Measurements from ENCODE around the gene NECTIN2. TPM values are rescaled to one million over a fixed set of nuclear protein-coding genes. Genes with fewer than 3 reads are reported as not detected.

NECTIN2 gene
- total RNA-seq, 1 donor from 2014 or later: 0.44 TPM

DNA sequence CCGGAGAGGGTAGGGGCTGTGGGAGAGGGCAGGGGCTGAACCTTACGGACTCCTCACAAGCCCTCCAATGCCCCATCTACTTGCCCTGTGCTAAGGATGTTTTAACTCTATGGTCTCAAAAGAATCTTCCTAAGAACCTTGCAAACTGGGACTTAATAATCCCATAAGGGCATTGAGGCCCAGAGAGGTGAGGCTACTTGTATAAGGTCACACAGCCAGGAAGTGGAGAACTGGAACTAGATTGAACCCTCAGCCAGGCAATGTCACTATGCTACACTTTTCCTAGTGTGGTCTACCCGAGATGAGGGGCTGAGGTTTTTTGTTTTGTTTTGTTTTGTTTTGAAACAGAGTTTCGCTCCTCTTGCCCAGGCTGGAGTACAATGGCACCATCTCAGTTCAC is 85.4 kb downstream of the NECTIN2 start:
- no peak for DNase-seq
- Mint-ChIP-seq H3K4me3 (no peak overlapping the region), H3K9me3 (no peaks in the 10 kb centered on the region), H3K27ac (no peak overlapping the region), H3K36me3 (ENCODE audit: low read depth) (no peaks in the 10 kb centered on the region), H3K27me3 (peaks cover 3% of the 10 kb centered on the region), H3K4me1 (peaks cover 5% of the 10 kb centered on the region)
- intact Hi-C loops (cut with micrococcal nuclease): no loop called here

Other genes starting within 250 kb of the NECTIN2 start
- not detected in 2 replicates for gene IGSF23, start 232.7 kb upstream of the NECTIN2 start, total RNA-seq
- gene PVR, start 202.4 kb upstream of the NECTIN2 start, total RNA-seq: 18.5 and 19.1 TPM in 2 replicates
- 0.86 and 1.2 TPM in 2 replicates for gene CEACAM19, start 174.8 kb upstream of the NECTIN2 start, total RNA-seq
- gene CEACAM16, start 147.1 kb upstream of the NECTIN2 start, total RNA-seq: not detected in 2 replicates
- 66.3 and 73.1 TPM in 2 replicates for gene BCL3, start 97.6 kb upstream of the NECTIN2 start, total RNA-seq
- not detected in 2 replicates for gene CBLC, start 68.4 kb upstream of the NECTIN2 start, total RNA-seq
- not detected in 2 replicates for gene BCAM, start 37.2 kb upstream of the NECTIN2 start, total RNA-seq
- 208 and 213 TPM in 2 replicates for gene TOMM40, start 45.0 kb downstream of the NECTIN2 start, total RNA-seq
- gene APOE, start 59.5 kb downstream of the NECTIN2 start, total RNA-seq: 0.83 and 1.1 TPM in 2 replicates
- 1.8 and 2.1 TPM in 2 replicates for gene APOC1, start 68.3 kb downstream of the NECTIN2 start, total RNA-seq
- not detected in 2 replicates for gene APOC4, start 95.9 kb downstream of the NECTIN2 start, total RNA-seq
- gene APOC2, start 99.8 kb downstream of the NECTIN2 start, total RNA-seq: not detected in 2 replicates
- gene CLPTM1, start 109.1 kb downstream of the NECTIN2 start, total RNA-seq: 71.7 and 76.6 TPM in 2 replicates
- 67.6 and 72.7 TPM in 2 replicates for gene RELB, start 155.2 kb downstream of the NECTIN2 start, total RNA-seq
- 107 and 111 TPM in 2 replicates for gene CLASRP, start 192.7 kb downstream of the NECTIN2 start, total RNA-seq
- gene ZNF296, start 230.2 kb downstream of the NECTIN2 start, total RNA-seq: 4.7 and 5.3 TPM in 2 replicates
- gene GEMIN7, start 233.0 kb downstream of the NECTIN2 start, total RNA-seq: 51.5 and 54.3 TPM in 2 replicates
- gene PPP1R37, start 246.9 kb downstream of the NECTIN2 start, total RNA-seq: 20.3 and 21.8 TPM in 2 replicates